GM08714 (cell line): Measurements from ENCODE around the gene REEP5.
"Not testable (repeated sequence)": the region's sequence is repeated elsewhere in the genome, so short reads cannot be mapped to it uniquely, and the experiment has no call there.

Source experiments
- H3K4me3 ChIP-seq: fragments of 200-500 bp; sonication (Bioruptor generic); 2 replicates; pipeline ENCODE4 v1.5.1; 2014; ENCODE audit warnings: mild to moderate bottlenecking, low read length, inconsistent platforms
- ZNF274 ChIP-seq: IDR thresholded peaks from 2 replicates; pipeline ENCODE4 v1.6.1; 2012; ENCODE audit warnings: mild to moderate bottlenecking, low read depth, low read length

REEP5 gene

GRCh38 chr5:112921833-112922817 is at the start of gene REEP5:
REEP5 (minus strand) TSS chr5:112922227; CDS start chr5:112922190, 37 bp downstream.
- no peak for TF ChIP-seq ZNF274
- H3K4me3 ChIP-seq: peak within 1 kb of the TSS; percentile 96

- no peak overlapping the region for H3K4me3 ChIP-seq
- TF ChIP-seq ZNF274: no peak
These were observed 49.2 kb upstream of the REEP5 start for GRCh38 chr5:112971276-112971675.

- TF ChIP-seq ZNF274: no peak
- no peak overlapping the region for H3K4me3 ChIP-seq
These were observed 46.5 kb upstream of the REEP5 start for GRCh38 chr5:112968411-112969106.

- TF ChIP-seq ZNF274: no peak
- H3K4me3 ChIP-seq: no peak overlapping the region
These were observed 45.6 kb upstream of the REEP5 start for GRCh38 chr5:112967520-112968083.

- no peak overlapping the region for H3K4me3 ChIP-seq
- no peak for TF ChIP-seq ZNF274
These were observed 43.8 kb upstream of the REEP5 start for GRCh38 chr5:112965733-112966306.

- H3K4me3 ChIP-seq: not testable (repeated sequence)
These were observed 41.3 kb upstream of the REEP5 start for GRCh38 chr5:112963374-112963733.

GRCh38 chr5:112960863-112961504 is 39.0 kb upstream of the REEP5 start:
- no peak for TF ChIP-seq ZNF274

GRCh38 chr5:112960315-112960714 is 38.3 kb upstream of the REEP5 start:
- TF ChIP-seq ZNF274: no peak
- H3K4me3 ChIP-seq: no peak overlapping the region

More at GRCh38 chr5:112960863-112961504, 39.0 kb upstream of the REEP5 start:
- no peak overlapping the region for H3K4me3 ChIP-seq

GRCh38 chr5:112959872-112960271 is 37.8 kb upstream of the REEP5 start:
- not testable (repeated sequence) for H3K4me3 ChIP-seq

- TF ChIP-seq ZNF274: no peak
These were observed 36.4 kb upstream of the REEP5 start for GRCh38 chr5:112958093-112959088.

GRCh38 chr5:112957036-112957808 is 35.2 kb upstream of the REEP5 start:
- no peak for TF ChIP-seq ZNF274
- H3K4me3 ChIP-seq: no peak overlapping the region

More at GRCh38 chr5:112958093-112959088, 36.4 kb upstream of the REEP5 start:
- no peak overlapping the region for H3K4me3 ChIP-seq

- TF ChIP-seq ZNF274: no peak
- H3K4me3 ChIP-seq: no peak overlapping the region
These were observed 34.6 kb upstream of the REEP5 start for GRCh38 chr5:112956606-112957005.
